ENCODE data around the gene B3GNT3.
"Not testable (repeated sequence)": the region's sequence is repeated elsewhere in the genome, so short reads cannot be mapped to it uniquely, and the experiment has no call there.

The B3GNT3 gene

DNA sequence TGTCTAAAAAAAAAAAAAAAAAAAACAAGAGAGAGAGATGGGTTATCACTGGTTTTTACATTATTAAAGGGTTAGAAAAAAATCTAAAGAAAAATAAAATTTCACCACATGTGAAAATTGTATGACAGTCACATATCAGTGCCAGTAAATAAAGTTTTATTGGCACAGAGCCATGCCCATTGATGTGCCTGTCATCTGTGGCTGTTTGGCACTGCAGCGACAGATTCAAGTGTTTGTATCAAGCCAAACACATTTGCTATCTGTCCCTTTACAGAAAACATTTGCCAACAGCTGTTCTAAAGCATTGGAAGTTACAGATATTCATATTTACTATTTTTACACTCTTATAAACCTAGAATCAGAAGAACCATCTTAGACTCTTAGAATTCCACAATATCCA lies 27.4 kb upstream of the B3GNT3 start:
- no peak for DNase-seq (ENCODE audit: low spot score)

DNA sequence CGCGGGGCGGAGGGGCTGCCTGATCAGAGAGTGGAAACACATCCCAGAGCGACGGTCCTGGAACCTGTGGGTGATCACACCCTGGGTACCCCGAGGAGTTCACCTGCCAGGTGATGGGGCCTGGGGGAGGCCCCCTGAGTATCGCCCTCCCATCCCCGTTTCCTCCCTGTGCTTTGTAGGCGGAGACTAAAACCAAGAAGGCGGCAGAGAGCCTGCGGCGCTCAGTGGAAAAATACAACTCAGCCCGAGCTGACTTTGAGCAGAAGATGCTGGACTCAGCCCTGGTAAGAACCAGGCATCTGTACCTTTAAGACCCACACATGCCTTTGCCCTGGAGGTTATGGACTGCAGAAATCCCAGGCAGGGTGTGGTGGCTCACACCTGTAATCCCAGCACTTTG lies 24.3 kb upstream of the B3GNT3 start:
- no peak for DNase-seq (ENCODE audit: low spot score)

DNA sequence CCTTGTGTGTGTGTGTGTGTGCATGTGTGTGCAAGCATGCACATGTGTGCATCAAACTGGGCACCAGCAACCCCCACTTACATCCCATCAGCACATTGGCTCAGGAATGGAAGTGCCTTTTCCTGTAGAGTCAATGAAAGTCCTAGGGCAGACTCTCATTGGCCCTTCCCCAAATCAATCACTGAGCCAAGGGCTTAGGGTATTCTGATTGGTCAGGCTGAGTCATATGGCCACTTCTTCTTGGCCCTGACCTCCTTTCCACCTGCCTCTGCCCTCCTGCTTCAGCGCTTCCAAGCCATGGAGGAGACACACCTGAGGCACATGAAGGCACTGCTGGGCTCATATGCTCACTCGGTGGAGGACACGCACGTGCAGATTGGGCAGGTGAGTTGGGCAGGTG lies 22.8 kb upstream of the B3GNT3 start:
- DNase-seq (ENCODE audit: low spot score) = peak; percentile 63

DNA sequence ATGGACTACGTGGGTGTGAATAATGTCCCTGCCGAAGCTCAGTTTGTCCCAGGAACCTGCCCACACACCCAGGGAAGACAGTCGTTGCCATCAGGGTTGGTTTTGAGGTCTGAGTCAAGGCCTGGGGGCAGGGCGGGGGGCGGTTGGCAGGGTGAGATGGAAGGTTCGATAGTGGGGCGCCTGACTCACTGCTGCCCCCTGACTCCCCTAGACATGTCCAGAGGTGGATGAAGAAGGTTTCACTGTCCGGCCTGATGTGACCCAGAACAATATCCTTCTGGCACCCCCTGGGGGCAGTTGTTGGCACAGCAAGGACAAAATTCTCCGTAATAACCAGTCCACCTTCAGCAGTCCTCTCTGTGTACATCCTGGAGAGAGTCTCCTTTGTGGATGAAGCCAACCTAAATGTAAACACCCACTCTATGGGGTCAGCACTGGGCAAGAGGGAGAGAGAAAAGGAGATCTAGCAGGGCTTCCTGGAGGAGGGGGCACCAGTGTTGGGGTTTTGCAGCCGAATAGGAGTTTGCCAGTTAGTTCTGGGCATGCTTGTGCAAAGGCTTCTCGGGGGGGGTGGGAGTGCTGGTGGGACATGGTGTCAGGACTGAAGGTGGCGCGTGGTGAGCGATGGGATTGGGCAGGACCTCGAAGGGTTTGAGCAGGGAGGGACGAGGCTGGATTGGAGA lies 19.6 kb upstream of the B3GNT3 start:
- peak; percentile 63 for DNase-seq (ENCODE audit: low spot score)

DNA sequence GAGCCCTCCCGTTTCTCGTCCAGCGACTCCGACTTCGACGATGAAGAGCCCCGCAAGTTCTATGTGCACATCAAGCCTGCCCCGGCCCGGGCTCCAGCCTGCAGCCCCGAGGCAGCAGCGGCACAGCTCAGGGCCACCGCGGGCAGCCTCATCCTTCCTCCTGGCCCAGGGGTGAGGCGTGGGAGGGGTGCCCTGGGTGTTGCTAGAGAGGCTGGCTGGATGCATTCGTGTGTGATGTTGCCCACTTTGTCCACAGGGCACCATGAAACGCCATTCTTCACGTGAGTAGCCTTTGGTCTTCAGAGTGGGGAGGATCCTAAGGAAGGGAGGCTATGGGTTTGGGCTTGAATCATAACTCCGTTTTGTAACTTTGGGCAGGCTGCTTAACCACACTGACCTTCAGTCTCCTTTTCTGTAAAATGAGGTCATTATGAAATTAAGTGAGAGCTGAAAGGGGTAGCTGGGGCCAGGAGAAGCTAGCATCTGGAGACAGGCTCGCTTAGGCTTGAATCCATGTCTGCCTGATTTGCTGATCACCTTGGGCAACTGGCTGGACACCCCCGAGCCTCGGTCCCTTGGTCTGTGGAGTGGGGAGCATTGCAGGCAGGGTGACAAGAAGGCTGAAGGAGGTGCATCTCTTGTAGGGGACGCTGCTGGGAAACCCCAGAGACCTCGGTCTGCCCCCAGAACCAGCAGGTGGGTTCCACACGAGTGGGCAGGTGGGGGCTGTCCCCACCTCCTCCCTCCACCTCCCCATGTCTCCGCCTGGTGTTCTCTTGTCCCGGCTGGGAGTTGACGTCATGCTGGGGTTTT lies 18.7 kb upstream of the B3GNT3 start:
- no peak for DNase-seq (ENCODE audit: low spot score)

DNA sequence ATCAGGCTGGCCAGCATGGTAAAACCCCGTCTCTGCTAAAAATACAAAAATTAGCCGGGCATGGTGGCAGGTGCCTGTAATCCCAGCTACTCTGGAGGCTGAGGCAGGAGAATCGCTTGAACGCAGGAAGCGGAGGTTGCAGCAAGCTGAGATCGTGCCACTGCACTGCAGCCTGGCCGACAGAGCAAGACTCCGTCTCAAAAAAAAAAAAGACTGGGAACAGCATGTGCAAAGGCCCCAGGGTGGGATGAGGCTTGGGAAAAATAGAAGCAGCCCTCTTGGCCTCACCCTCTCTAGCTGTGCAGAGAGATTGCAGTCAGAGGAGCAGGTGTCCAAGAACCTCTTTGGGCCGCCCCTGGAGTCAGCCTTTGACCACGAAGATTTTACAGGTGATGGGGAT lies 17.1 kb upstream of the B3GNT3 start:
- not testable (repeated sequence) for DNase-seq (ENCODE audit: low spot score)

DNA sequence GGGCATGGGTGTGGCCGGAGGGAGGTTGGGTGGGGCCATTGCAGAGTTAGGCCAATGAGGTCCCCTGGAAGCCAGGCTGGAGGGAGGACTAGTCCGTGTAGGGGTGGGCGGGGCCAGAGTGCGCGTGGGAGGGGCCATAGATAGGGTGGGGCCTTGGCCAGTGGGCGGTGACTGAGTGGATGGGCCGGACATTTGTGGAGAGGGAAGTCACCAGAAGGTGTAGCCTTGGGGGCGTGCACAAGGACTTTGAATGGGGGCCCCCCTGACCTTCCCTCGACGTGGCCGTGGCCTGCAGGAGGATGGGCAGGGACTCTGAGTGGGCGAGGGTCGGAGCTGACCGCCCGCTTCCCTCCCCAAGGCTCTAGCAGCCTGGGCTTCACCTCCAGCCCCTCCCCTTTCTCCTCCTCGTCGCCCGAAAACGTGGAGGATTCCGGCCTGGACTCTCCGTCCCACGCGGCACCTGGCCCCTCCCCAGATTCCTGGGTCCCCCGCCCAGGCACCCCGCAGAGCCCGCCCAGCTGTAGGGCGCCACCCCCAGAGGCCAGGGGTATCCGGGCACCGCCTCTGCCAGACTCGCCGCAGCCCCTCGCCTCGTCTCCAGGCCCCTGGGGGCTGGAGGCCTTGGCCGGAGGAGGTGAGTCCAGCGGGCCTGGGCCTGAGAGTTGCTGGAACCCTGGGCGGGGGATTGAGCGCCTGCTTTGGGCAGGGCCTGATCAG lies 16.5 kb upstream of the B3GNT3 start:
- DNase-seq (ENCODE audit: low spot score) = peak; percentile 79

DNA sequence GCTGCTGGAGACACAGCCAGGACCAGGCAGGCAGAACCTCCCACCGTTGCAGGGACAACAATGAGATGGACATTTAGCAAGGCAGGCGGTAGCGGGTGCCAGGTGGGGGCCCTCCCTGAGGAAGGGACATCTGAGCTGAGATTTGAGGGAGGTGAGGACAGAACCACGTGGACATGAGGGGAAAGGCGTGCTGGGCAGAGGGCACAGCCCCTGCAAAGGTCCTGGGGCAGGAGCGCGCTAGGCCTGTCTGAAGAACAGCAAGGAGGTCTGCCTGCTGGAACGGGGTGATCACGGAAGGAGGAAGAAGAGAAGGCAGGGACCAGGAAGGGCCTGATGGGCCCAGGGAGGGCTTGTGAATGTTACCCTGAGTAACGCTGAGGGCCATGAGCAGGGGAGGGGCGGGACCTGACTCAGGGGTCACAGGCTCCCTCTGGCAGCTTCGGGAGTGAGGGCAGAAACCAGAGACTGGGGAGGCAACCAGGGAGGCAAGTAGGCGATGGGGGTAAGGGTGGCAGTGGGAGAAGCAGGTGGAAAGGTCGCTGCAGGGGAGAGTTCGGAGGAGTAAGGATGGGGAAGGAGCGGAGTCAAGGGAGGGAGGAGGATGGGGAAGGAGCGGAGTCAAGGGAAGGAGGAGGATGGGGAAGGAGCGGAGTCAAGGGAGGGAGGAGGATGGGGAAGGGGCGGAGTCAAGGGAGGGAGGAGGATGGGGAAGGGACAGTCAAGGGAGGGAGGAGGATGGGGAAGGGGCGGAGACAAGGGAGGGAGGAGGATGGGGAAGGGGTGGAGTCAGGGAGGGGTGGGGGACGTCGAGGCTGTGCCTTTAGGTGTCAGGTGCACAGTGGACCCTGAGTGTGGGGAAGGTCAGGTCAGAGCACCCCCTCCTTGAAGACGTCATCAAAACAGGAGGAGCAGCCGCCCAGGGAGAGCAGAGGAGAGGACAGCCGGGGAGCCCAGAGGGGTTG lies 15.7 kb upstream of the B3GNT3 start:
- peak; percentile 43 for DNase-seq (ENCODE audit: low spot score)

DNA sequence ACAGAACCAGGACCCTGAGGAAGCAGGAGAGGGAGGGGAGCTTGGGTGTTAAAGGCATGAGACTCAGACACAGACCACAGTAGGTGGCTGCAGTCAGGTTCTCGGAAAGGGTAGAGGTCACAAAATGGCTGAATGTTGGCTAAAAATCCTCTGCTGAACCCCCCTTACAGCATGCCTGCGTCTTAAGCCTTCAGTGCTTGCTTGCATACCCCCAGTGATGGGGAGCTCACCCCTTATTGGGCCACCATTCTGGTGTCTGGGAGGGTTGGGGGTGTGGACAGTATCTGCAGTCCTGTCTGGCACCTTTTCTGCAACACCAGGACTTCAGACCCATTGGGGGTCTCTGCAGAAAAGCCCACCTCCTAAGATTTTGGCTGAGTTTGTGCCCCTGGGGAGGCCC lies 14.2 kb upstream of the B3GNT3 start:
- no peak for DNase-seq (ENCODE audit: low spot score)

DNA sequence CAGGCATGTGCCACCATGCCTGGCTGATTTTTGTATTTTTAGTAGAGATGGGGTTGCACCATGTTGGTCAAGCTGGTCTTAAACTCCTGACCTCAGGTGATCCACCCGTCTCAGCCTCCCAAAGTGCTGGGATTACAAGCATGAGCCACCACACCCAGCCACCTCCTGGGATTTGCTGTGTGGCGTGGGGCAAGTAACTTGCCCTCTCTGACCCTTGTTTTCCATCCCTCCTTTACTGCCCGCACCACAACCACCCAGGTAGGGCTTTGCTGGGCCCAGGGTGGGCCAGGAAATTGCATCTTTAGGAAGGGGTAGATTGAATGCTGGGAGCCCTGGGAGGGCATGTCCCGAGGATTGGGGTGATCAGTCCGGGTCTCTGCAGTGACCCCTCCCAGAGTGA lies 11.2 kb upstream of the B3GNT3 start:
- not testable (repeated sequence) for DNase-seq (ENCODE audit: low spot score)

DNA sequence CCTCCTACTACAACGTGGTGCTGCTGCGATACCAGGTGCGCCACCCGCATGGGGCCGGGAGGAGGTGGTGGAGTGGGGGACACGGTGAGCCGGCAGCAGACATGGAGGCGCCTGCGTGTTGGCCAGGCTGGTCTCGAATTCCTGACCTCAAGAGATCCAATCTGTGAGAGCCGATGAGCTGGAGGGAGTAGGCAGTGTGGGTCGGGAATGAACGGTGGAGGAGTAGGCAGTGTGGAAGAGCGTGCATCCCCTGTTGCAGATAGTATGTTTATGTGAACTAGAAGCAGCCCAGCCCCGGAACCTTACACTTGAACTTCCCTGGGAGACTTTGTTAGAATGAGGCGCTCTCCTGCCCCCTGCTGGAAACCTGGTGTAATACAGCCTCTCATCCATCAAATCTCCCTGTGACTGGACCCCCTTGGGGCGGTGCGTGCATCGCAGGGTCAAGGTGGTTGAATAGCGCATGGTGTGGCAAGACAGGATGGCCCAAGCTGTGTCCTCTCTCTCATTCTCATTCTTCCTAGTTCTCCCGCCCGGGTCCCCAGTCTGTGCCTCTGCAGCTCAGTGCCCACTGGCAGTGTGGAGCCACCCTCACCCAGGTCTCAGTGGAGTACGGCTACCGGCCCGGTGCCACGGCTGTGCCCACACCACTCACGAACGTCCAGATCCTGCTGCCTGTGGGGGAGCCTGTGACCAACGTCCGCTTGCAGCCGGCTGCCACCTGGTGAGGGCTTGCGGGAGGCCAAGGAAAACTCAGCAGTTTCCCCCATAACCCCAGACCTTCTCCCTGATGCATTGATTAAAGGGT lies 10.5 kb upstream of the B3GNT3 start:
- DNase-seq (ENCODE audit: low spot score) = peak; percentile 57

DNA sequence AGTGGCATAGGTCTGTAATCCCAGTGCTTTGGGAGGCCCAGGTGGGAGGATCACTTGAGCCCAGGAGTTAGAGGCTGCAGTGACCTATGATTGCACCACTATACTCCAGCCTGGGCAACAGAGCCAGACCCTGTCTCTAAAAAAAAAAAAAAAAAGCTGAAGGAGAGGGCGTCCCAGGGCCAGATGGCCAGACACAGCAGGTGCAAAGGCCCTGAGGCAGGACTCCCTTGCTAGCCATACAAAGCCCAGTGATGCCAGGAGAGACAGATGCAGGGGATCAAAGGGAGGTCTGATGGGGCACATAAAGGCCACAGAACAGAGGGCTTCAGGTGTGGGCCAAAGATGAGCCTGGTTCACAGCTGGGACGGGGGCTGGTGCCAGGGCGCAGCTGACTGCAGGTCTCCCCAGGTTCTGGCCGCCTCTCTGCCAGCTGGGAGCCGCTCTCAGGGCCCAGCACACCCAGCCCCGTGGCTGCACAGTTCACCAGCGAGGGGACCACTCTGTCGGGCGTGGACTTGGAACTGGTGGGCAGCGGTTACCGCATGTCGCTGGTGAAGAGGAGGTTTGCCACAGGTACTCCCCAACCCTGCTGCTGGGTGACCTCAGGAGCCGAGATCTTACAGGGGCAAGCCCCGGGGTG lies 7.5 kb upstream of the B3GNT3 start:
- no peak for DNase-seq (ENCODE audit: low spot score)

DNA sequence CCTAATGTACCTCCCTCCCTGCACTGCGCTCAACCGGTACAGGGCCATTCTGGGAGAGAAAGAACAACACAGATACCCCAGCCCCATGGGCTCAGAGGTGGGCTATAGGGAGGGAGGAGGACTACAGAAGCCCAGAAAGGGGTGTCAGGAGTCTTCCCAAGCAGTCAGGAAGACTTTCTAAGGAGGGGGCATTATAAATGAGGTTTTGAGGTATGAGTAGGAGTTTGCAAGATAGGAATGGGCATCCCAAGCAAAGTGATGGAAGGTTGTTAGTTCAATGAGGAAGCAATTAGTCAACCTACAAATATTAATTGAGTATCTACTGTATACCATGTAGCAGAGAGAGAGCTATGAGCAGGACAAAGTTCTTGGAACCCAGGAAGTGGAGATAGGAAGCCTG lies 6.3 kb upstream of the B3GNT3 start:
- no peak for DNase-seq (ENCODE audit: low spot score)

DNA sequence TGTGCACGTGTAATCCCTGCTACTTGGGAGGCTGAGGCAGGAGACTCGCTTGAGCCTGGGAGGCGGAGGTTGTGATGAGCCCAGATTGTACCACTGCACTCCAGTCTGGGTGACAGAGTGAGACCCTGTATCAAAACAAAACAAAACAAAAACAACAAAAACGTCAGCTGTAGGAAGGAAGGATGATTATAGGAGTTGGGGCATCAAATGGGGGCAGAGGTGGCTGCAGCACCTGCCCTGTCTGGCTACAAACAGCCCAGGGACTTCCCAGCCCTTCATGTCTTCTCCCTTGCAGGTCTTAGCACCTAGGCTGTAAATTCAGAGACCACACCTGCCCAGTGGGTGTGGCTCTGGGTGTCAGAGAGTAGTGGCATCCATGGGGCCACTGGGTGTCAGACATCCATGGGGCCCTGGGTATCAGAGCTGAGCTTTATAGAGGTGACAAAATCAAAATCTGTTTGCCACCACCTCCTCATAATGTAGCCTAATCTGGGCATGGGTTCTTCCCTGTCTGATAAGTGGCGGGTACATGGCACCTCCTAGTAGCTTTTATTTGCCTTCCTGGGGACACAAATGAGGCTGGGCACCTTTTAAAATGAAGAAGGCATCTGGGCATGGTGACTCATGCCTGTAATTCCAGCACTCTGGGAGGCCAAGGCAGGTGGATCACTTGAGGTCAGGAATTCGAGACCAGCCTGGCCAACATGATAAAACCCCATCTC lies 4.7 kb upstream of the B3GNT3 start:
- DNase-seq (ENCODE audit: low spot score) = no peak

DNA sequence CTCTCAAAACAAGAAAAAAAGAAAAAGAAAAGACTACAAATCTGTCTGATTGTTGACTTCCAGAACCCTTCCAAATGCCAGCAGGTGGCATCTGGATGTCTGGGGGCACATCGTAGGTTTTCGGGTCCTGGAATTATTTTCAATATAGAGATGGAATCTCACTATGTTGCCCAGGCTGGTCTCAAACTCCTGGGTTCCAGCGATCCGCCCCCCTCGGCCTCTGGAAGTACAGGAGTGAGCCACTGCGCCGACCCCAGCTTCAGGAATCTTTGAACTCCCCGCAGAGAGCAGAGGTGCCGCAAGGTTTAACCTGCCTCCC lies 567 bp upstream of the B3GNT3 start:
- DNase-seq (ENCODE audit: low spot score) = no peak

DNA sequence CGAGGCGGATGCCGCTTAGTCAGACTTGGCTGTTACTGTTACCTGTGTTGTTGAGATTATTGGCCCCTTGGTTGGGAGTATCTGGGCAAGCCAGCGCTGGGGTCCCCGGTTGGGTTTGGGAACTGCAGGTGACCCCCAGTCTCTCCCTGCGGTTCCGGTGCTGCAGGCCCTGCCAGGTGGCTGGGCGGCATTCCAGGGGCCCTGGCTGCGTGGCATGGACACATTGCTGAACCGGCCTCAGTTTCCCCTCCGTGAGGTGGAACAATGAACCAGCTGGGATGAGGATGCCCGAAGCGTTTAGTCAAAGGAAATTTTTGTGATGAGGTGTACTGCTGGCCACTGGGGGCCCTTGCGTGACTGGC lies 538 bp downstream of the B3GNT3 start:
- DNase-seq (ENCODE audit: low spot score) = no peak

DNA sequence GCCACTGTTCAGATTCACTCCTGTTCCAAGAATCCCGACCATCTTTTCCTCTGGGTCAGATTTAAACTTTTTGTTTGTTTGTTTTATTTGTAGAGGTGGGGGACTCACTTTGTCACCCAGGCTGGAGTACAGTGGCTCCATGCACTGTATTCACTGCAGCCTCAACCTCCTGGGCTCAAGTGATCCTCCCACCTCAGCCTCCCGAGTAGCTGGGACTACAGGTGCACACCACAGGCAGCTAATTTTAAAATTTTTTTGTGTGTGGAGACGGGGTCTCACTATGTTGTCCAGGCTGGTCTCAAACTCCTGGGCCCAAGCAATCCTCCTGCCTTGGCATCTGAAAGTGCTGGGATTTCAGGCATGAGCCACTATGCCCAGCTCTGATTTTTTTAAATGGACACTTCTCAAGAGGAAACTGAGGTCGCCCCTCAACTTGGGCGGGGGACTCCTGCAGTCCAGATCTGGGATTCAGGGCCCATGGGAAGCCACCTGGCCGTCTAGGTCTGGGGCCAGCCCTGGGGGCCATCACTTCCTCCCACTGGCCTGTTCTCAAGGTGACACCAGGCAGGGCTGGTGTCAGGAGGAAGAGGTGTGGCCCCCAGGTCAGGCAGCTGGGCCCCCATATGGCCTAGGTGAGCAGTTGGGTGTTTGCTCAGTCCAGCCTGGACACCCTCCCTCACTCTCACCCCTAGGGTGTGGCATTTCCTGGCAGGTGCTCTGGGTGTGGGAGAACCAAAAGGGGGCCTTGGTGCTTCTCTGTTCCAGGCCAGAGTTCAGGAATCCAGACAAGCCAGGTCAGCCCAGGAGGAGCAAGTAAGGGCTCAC lies 1.3 kb downstream of the B3GNT3 start:
- no peak for DNase-seq (ENCODE audit: low spot score)

DNA sequence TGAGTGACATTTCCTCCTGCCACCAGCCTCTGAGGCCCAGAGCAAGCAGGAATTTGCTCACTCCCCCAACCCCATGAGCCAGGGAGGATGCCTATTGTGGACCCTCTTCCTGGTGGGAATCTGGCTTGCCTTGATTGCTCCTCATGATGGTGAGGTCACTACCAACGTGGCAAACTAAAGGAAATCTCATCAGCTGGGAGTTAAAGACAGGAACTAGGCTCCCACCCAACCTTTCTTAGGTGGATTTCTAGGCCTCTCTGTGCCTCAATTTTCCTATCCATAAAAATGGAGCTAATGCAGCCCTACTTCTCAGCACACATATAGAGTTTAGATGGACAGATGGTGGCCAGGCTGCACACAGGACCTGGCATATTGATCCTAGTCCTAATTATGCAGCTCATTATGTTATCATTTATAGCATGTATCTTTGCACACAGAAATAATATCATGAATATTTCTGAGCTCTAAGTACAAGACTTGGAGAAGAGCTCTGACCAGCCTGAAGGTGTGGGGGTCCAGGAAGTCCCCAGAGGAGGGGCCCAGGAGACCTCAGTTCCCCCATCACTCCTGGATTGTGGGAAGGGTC lies 2.0 kb downstream of the B3GNT3 start:
- no peak for DNase-seq (ENCODE audit: low spot score)
